HCT116 (cell line): ENCODE measurements around the gene ZNF425. TPM values are rescaled to one million over a fixed set of nuclear protein-coding genes. Genes with fewer than 3 reads are reported as not detected.
A peak's percentile ranks its signal among the peaks of the same experiment; 100 is the strongest.

Source experiments
- ATAC-seq: fragments of 200-7000 bp; cut with Tn5 transposase; 2 replicates; pipeline ENCODE4 v1.9.1; 2020; ENCODE audit warnings: mild to moderate bottlenecking, moderate library complexity
- BruUV-seq: library from RNA; stranded (reverse); fragments of 400-500 nt; replicated peaks from 2 replicates; lab custom pipeline; 2021; lab: Mats Ljungman, UMichigan
- CTCF ChIA-PET: fragments of 300-600 bp; sonication (Branson Sonifier 250); formaldehyde crosslinking; loops from one replicate; lab custom pipeline; 2021; ENCODE audit warnings: antibody characterized with exemption; lab: Charles Lee
- POLR2A ChIA-PET: fragments of 300-600, 350-600 bp; sonication (Branson Sonifier 250); formaldehyde crosslinking; loops from one replicate; lab custom pipeline; 2021; ENCODE audit warnings: antibody characterized with exemption; lab: Charles Lee
- RAD21 ChIA-PET, 2 experiments: fragments of 300-600 bp; sonication (Branson Sonifier 250); formaldehyde crosslinking; loops; one replicate each; lab custom pipeline; 2023; ENCODE audit warnings: low total read pairs in 2 of 2; ENCODE audit not compliant: uncharacterized antibody in 2 of 2, unreplicated experiment in 2 of 2, low non-redundant PET in 1 of 2; lab: Charles Lee
- DNase-seq: peaks from one replicate; pipeline ENCODE4 v3.0.0-alpha.2; 2010; ENCODE audit warnings: low read depth, low spot score
- H2AFZ ChIP-seq: fragments of 200-600 bp; shearing (Covaris generic), sonication (generic); 2 replicates; pipeline ENCODE4 v1.6.1; 2017; ENCODE audit warnings: low read depth, mixed run types, mixed read lengths, antibody characterized with exemption, low read length; ENCODE audit not compliant: poor library complexity, severe bottlenecking
- H3K27ac ChIP-seq: 2 replicates; pipeline ENCODE4 v1.5.1; 2012; ENCODE audit warnings: low read depth, low read length
- H3K27me3 ChIP-seq: fragments of 200-600 bp; sonication (generic); 2 replicates; pipeline ENCODE4 v1.6.1; 2016; ENCODE audit warnings: mixed run types, low read length, mixed read lengths; ENCODE audit not compliant: insufficient read depth
- H3K36me3 ChIP-seq, 2 experiments: fragments of 200-500 bp in 1 of 2; fragments of 200-600 bp in 1 of 2; sonication (Bioruptor generic) in 1 of 2; sonication (generic) in 1 of 2; 2 replicates each; pipeline versions ENCODE4 v1.5.1 to v1.6.1; 2014 to 2016; ENCODE audit warnings: low read length in 2 of 2, inconsistent platforms in 1 of 2, mixed read lengths in 1 of 2, mixed run types in 1 of 2; ENCODE audit not compliant: insufficient read depth in 2 of 2, control insufficient read depth in 1 of 2
- H3K4me1 ChIP-seq, 2 experiments: fragments of 200-600 bp in 1 of 2; sonication (generic) in 1 of 2; 2 replicates each; pipeline versions ENCODE4 v1.5.1 to v1.6.1; 2012 to 2017; ENCODE audit warnings: low read length in 2 of 2, inconsistent platforms in 1 of 2, mild to moderate bottlenecking in 1 of 2, mixed read lengths in 1 of 2, mixed run types in 1 of 2, moderate library complexity in 1 of 2; ENCODE audit not compliant: insufficient read depth in 2 of 2, control insufficient read depth in 1 of 2
- H3K4me2 ChIP-seq: fragments of 200-600 bp; sonication (generic); 2 replicates; pipeline ENCODE4 v1.6.1; 2017; ENCODE audit warnings: mixed run types, low read length, mixed read lengths
- H3K4me3 ChIP-seq, 2 experiments: fragments of 200-600 bp in 1 of 2; sonication (generic) in 1 of 2; replicated peaks in 1 of 2; 2 replicates each; pipeline ENCODE4 v1.5.1; 2011 to 2016; ENCODE audit warnings: low read length in 2 of 2, control low read depth in 1 of 2, low read depth in 1 of 2, mild to moderate bottlenecking in 1 of 2, mixed read lengths in 1 of 2, mixed run types in 1 of 2
- H3K79me2 ChIP-seq: fragments of 200-600 bp; sonication (generic); 2 replicates; pipeline ENCODE4 v1.6.1; 2017; ENCODE audit warnings: mild to moderate bottlenecking, mixed run types, low read length, moderate library complexity, mixed read lengths; ENCODE audit not compliant: insufficient read depth
- H3K9ac ChIP-seq: fragments of 200-600 bp; sonication (generic); 2 replicates; pipeline ENCODE4 v1.6.1; 2016; ENCODE audit warnings: low read length, mixed read lengths
- H3K9me2 ChIP-seq: fragments of 200-600 bp; sonication (generic), shearing (Covaris generic); 2 replicates; pipeline ENCODE4 v1.6.1; 2017; ENCODE audit warnings: mixed run types, mild to moderate bottlenecking, moderate library complexity; ENCODE audit not compliant: insufficient read depth
- H3K9me3 ChIP-seq, 2 experiments: fragments of 200-500 bp in 1 of 2; fragments of 200-600 bp in 1 of 2; sonication (Bioruptor generic) in 1 of 2; sonication (generic) in 1 of 2; 2 replicates each; pipeline ENCODE4 v1.6.1; 2014 to 2017; ENCODE audit warnings: low read length in 2 of 2, mixed read lengths in 2 of 2, inconsistent platforms in 1 of 2, low read depth in 1 of 2, mild to moderate bottlenecking in 1 of 2, mixed run types in 1 of 2, moderate library complexity in 1 of 2; ENCODE audit not compliant: control insufficient read depth in 1 of 2, insufficient read depth in 1 of 2
- H4K20me1 ChIP-seq: fragments of 200-600 bp; sonication (generic), shearing (Covaris generic); 2 replicates; pipeline ENCODE4 v1.6.1; 2017; ENCODE audit warnings: mixed run types, mild to moderate bottlenecking, moderate library complexity; ENCODE audit not compliant: insufficient read depth
- EGR1 ChIP-seq: IDR thresholded peaks from 2 replicates; pipeline ENCODE4 v1.6.1; 2012; ENCODE audit warnings: low read depth
- POLR2A ChIP-seq: IDR thresholded peaks from 2 replicates; pipeline ENCODE4 v1.7.0; 2011; ENCODE audit warnings: borderline replicate concordance; ENCODE audit not compliant: insufficient read depth, insufficient read length; ENCODE audit errors: extremely low read depth
- POLR2AphosphoS5 ChIP-seq: IDR thresholded peaks from 2 replicates; pipeline ENCODE4 v1.6.1; 2011; ENCODE audit warnings: mild to moderate bottlenecking, low read depth, low read length, moderate library complexity
- YY1 ChIP-seq: IDR thresholded peaks from 2 replicates; pipeline ENCODE4 v1.6.1; 2011; ENCODE audit warnings: low read length, low read depth, moderate library complexity, mild to moderate bottlenecking; ENCODE audit not compliant: insufficient replicate concordance; ENCODE audit errors: extremely low read depth
- ZNF274 ChIP-seq: fragments of 200-500 bp; sonication (Bioruptor generic); IDR thresholded peaks from 2 replicates; pipeline ENCODE4 v1.6.1; 2014; ENCODE audit warnings: mild to moderate bottlenecking, low read depth, low read length, inconsistent platforms
- intact Hi-C: fragments of 100-400 bp; cut with micrococcal nuclease; formaldehyde crosslinking; loops from 2 replicates; pipeline ENCODE4 v1.10.0; 2022
- total RNA-seq: library from RNA; stranded (reverse); gene quantifications from one replicate; pipeline ENCODE4 v1.2.1, GENCODE V29; 2021; ENCODE audit not compliant: unreplicated experiment
- TF ChIP-seq, protein P1 (sequence below): IDR thresholded peaks from 2 replicates; pipeline ENCODE4 v1.6.1; 2012

ZNF425 gene
- total RNA-seq, 1 experiment from 2014 or later = 2.1 TPM

DNA sequence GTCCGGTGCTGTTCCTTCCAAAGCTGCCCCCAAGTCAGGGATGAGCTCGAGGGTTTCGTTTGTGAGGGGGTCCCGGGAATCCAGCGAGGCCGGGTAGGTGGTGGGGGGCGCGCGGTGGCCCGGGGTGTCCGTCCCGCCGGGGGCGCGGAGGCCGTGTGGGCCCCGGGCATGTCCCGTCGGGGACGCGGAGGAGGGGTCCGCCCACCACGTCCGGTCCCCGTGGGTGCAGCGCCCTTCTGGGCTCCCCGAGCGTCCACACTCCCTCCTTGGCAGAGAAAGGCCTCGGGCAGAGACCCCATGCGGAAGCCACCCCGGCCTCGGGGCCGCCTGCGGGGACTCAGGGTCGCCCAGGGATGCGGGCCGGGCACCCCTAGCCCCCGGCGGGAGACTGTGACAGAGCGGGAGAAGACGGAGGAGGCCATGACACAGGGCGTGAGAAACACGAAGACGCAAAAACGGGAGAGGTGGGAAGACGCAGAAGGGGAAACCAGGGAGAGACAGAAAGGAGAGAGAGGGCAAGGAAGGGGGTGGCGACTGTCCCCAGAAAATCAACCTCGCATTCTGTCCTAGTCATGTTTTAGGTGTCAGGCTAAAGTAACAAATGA is 640 bp upstream of the ZNF425 start:
- Histone ChIP-seq H3K36me3 (peaks cover 2 to 17% of the 10 kb centered on the region in 2 experiments; a peak in 3 of 4 replicates), H4K20me1 (peaks cover 4% of the 10 kb centered on the region; the same call in 1 of the 2 replicates), H2AFZ (peak overlapping the region; percentile 17), H3K4me1 (peaks cover 10 to 27% of the 10 kb centered on the region in 2 experiments), H3K27me3 (no peaks in the 10 kb centered on the region), H3K27ac (peak overlapping the region; percentile 96), H3K9ac (peak overlapping the region; percentile 91), H3K79me2 (peaks cover 26% of the 10 kb centered on the region)
- intact Hi-C loops = loop anchor here (1.0 to 2.0 kb wide), 2 partner anchors 21 to 62 kb away; partner anchors contain the start of gene ZNF398
- CTCF ChIA-PET = interaction anchor here (1.1 to 4.5 kb wide), 3 partner anchors 21 to 69 kb away, joined by 3 to 28 read pairs (median 3); partner anchors contain the start of genes ZNF282 and ZNF398
- POLR2A ChIA-PET = interaction anchor here (0.9 to 1.4 kb wide), 2 partner anchors 13 to 61 kb away, joined by 3 read pairs; no protein-coding TSS in a partner anchor
- no peak for DNase-seq
- RAD21 ChIA-PET = interaction anchor here in 1 of 2 experiments (0.7 kb wide), 1 partner anchor 103 kb away, joined by 4 read pairs; no protein-coding TSS in a partner anchor
- no TSS peak for BruUV-seq
- TF ChIP-seq YY1 (peak; percentile 65), POLR2AphosphoS5 (peak; percentile 3; the same call in 1 of the 2 replicates), POLR2A (no peak), ZNF274 (no peak), EGR1 (peak; percentile 56)
- TF ChIP-seq, protein P1, sequence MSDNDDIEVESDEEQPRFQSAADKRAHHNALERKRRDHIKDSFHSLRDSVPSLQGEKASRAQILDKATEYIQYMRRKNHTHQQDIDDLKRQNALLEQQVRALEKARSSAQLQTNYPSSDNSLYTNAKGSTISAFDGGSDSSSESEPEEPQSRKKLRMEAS = no peak
- TF ChIP-seq, all 23 proteins: peak for 3
- Histone ChIP-seq H3K9me2 (no peaks in the 10 kb centered on the region), H3K4me2 (peak overlapping the region; percentile 96), H3K9me3 (peaks cover 0 to 13% of the 10 kb centered on the region in 2 experiments; a peak in 3 of 4 replicates), H3K4me3 (peak overlapping the region; percentile 83 to 97)
- ATAC-seq = peak; percentile 60
